Medulla oblongata (tissue), 1 donor: Measurements from ENCODE around the gene TRAFD1.
"Not testable (repeated sequence)": the region's sequence is repeated elsewhere in the genome, so short reads cannot be mapped to it uniquely, and the experiment has no call there.

Source experiments
- DNase-seq: peaks from one replicate; pipeline ENCODE4 v3.0.0-alpha.2; 2015; ENCODE audit errors: extremely low spot score

The TRAFD1 gene

GRCh38 chr12:112158461-112159145 lies 33.2 kb downstream of the TRAFD1 start:
- not testable (repeated sequence) for DNase-seq

GRCh38 chr12:112159146-112159541 lies 33.8 kb downstream of the TRAFD1 start:
- DNase-seq, result no peak

DNA sequence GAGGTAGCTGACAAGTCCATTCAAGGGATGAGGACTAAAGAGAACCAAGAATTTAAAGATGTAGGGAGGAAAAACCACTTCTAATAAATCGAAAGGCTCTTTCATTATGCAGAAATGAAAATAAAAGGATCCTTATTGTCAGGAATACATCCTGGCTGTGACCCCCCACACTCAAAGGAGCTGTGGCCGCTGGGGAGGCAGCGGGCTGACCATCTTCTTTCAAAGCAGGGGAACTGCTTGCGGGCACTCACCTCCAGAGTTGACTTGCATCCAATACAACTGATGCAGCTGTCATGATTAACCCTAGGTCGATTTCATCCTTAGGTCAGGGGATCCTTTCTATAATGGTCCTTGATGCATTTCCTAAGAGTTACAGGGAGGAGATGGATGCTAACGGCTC lies 35.3 kb downstream of the TRAFD1 start:
- DNase-seq, result no peak

DNA sequence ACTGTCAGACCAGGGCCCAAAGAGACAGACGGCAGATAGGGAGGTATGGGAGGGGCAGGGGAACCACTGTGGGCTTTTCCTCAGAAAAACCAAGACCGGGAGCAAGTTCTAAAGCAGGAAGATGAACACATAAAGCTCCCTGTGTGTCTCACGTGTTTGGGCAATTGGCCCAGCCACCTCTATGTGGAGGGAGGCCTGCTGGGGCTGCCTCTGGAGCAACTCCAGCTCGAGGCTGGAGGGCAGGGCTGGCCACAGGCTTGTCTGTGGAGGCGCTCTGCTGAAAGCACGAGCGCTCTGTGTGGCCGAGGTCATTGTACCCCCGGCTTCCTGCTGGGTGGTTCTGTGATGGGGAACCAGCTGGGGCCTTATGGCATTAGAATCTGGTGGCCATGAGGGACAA lies 36.4 kb downstream of the TRAFD1 start:
- DNase-seq, result no peak

GRCh38 chr12:112162241-112162790 lies 37.0 kb downstream of the TRAFD1 start:
- no peak for DNase-seq

DNA sequence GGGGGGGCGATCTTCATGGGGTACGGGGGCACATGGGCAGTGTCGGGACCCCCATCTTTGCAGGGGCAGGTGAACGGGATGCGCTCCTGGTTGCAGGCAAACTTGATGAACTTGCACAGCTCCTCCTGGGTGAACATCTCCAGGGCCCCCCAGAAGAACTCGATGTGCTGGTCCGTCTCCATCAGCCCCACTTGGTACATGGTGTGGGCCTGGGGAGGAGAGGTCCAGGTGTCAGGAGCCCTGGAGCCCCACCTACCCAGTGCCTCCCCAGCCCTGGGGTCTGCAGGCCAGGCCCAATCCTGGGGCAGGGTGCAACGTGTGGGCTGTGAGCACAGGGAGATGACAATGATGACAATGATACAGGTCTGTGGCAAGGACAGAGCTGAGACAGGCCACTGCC lies 37.7 kb downstream of the TRAFD1 start:
- DNase-seq, result no peak

DNA sequence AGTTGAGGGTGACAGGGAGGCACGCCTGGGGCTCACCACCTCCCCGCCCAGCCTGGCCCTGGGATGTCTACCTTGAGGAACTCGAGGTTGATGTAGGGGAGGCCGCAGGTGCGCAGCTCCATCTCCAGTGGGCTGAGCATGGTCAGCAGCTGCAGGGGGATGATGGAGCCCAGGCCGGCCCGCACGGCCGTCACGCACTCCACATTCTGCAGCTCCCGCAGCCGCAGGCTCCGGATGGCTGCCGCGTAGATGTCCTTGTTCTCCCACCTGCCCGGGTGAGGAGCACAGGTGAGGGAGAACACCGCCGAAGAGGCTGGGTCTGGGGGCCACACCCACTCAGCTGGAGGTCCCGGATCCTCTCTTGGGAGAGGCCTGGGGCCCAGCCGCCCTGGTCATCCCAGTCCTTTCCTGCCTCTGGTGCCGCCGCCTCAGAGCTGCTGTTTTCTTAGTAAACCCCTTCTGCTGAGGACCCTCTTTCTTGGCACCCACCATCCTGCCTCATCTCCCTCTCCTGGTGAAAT lies 38.2 kb downstream of the TRAFD1 start:
- DNase-seq, result no peak

GRCh38 chr12:112164011-112164660 lies 38.8 kb downstream of the TRAFD1 start:
- no peak for DNase-seq

DNA sequence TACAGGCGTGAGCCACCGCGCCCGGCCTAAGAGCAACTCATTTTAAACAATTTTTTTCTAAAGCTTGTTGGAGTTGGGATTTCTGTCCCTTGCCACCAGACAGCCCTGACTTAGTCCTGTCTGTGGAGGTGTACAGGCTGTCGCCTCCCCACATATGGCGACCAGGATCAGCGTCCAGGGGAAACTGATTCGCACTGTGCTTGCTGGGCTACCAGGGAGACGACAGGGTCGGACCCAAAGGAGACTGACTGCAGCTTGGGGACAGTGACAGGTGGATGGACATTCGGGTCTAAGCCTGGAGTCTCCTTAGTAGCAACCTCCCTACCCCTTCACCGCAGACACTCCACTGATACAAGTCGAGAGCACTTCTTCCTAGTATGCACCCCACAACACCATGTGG lies 40.3 kb downstream of the TRAFD1 start:
- DNase-seq, result no peak

- no peak for DNase-seq
Measured at GRCh38 chr12:112166051-112167015, 41.0 kb downstream of the TRAFD1 start.

GRCh38 chr12:112167031-112167461 lies 41.7 kb downstream of the TRAFD1 start:
- DNase-seq, result no peak

DNA sequence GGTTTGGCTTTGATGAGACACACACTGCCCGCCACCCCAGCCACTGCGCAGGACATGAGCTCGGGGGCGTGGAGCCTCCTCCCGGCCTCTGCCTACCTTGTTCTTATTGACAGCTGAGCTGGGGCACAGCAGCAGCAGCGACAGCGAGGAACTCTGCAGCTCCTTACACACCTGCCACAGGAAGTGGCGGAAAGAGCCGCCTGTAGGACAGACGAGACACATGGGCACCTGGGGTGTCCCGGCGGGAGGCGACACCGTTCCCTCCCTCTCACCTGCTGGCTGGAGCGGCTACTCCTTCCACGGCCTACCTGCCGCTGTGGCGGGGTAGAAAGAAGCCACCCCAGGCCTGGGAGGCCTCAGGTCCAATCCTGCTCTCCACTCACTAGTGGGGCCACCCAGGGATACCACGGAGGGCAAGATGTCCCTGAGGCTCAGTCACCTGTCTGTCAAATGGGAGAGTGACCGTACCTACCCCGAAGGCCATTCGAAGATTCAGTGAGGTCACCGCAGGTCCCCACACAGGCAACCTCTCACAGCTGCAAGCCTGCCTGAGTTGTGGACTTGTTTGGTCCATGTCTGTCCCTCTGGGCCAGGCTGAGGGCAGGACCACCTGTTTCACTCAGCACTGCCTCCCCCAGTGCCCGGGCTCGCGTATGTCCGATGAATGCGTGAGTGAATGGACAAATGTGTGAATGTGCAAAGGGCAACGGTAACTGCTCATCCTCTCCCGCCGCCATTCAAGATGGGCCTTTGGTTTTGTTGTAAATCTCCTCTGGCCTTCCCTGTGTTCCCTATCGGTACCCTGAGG lies 42.6 kb downstream of the TRAFD1 start:
- DNase-seq, result no peak

GRCh38 chr12:112168561-112168971 lies 43.2 kb downstream of the TRAFD1 start:
- no peak for DNase-seq

DNA sequence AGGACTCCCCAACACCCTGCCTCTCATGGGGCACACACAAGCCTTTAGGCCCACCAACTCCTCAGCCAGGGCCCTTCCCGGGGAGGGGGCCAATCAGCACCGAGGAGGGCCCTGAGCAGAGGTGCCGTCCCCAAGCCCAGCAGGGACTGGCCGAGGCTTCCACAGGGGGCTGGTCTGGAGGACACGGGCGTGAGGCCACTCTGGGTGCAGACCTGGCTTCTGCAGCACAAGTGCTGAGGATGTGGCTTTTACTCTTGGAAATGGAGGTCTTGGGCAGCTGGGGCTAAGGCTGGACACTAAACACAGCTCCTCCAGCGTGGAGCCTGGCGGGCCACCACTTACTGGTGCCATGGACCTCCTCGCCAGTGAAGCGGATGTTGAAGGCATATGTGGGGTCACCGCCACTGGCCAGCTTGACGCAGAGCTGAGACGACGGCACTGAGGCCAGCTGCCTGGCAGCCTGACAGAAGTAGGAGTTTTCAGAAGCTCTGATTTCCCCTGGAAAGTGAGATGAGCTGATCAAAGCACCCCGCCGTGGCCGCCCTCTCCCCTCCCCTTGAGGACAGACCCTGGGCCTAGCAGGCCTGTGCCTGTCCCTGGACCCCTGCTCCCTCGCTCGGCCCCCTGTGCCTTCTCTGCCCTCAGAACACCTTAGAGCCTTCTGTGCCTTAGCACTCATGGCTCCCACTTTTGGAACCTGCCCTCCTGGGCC lies 44.0 kb downstream of the TRAFD1 start:
- DNase-seq, result no peak

- DNase-seq, result no peak
Measured at GRCh38 chr12:112169966-112170365, 44.6 kb downstream of the TRAFD1 start.

DNA sequence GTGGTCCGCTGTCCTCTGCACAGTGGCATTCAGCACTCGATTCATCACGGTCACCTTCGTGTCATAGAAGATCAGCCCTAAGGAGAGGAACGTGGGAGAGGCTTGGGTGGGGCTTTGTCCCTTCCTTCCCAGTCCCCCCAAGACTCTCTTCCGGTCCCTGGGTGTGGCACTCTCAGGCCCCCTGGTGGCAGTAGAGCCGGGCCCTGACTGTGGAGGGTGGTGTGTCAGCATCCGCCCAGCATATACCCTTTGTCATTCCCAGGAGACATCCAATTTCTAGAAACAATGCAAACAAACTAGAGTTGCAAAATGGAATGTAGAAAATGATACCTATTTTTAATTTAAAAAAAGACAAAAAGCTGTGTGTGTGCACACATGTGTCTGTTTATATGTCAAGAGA lies 45.0 kb downstream of the TRAFD1 start:
- no peak for DNase-seq

- no peak for DNase-seq
Measured at GRCh38 chr12:112170971-112171596, 45.7 kb downstream of the TRAFD1 start.

GRCh38 chr12:112172556-112173324 lies 47.4 kb downstream of the TRAFD1 start:
- no peak for DNase-seq
